NOMO-1 treated with DMSO at 0.1 percent for 48 hours (cell line): Measurements from ENCODE around the gene TRMO.

Experiments
- DNase-seq: peaks from one replicate; lab custom pipeline; 2025; ENCODE audit not compliant: unreplicated experiment; lab: John Stamatoyannopoulos, UW

TRMO gene

GRCh38 chr9:97860451-97861147 is 61.7 kb downstream of the TRMO start:
- DNase-seq: no peak

GRCh38 chr9:97859346-97859745 is 63.0 kb downstream of the TRMO start:
- no peak for DNase-seq

- DNase-seq: no peak
These were observed 63.5 kb downstream of the TRMO start for GRCh38 chr9:97858826-97859225.

GRCh38 chr9:97858393-97858713 is 63.9 kb downstream of the TRMO start:
- no peak for DNase-seq

GRCh38 chr9:97857606-97858392 is 64.5 kb downstream of the TRMO start:
- no peak for DNase-seq

GRCh38 chr9:97856857-97857605 is 65.3 kb downstream of the TRMO start:
- DNase-seq: no peak

- DNase-seq: no peak
These were observed 66.4 kb downstream of the TRMO start for GRCh38 chr9:97855899-97856298.

- DNase-seq: no peak
These were observed 66.8 kb downstream of the TRMO start for GRCh38 chr9:97855486-97855875.

GRCh38 chr9:97854696-97855485 is 67.4 kb downstream of the TRMO start:
- no peak for DNase-seq
